Measurements from ENCODE around the gene DBX2.

DBX2 gene

GRCh38 chr12:44972746-44973421, 78.0 kb downstream of the DBX2 start:
- Histone ChIP-seq H3K9ac (ENCODE audit: low read length) (no peak overlapping the region), H3K79me1 (replicated peaks; ENCODE audit: low read length, poor library complexity, severe bottlenecking) (no peaks in the 10 kb centered on the region), H3K4me2 (ENCODE audit: low read length, poor library complexity, severe bottlenecking) (no peak overlapping the region), H2BK5ac (ENCODE audit: low read depth, low read length, poor library complexity, severe bottlenecking) (no peak overlapping the region), H3K18ac (ENCODE audit: low read depth in 1 of 2, low read length in 2 of 2) (no peak overlapping the region), H3K36me3 (ENCODE audit: control insufficient read depth in 1 of 2, insufficient read depth in 2 of 2, low read depth in 1 of 2, low read length in 2 of 2) (no peaks in the 10 kb centered on the region), H2BK12ac (ENCODE audit: low read length in 2 of 2) (no peak overlapping the region), H3K4me3 (ENCODE audit: insufficient read depth in 1 of 2, low read depth in 1 of 2, low read length in 2 of 2) (no peak overlapping the region), H3K23ac (ENCODE audit: low read length in 2 of 2) (no peak overlapping the region), H2BK120ac (ENCODE audit: low read depth, low read length) (no peak overlapping the region), H3K9me3 (ENCODE audit: control insufficient read depth, low read length) (no peaks in the 10 kb centered on the region), H3K4me1 (ENCODE audit: control insufficient read depth, insufficient read depth, low read depth, low read length) (no peaks in the 10 kb centered on the region), H2AFZ (ENCODE audit: low read depth, low read length) (no peak overlapping the region), H2BK15ac (ENCODE audit: low read depth, poor library complexity, severe bottlenecking) (no peak overlapping the region), H3K27me3 (ENCODE audit: control insufficient read depth in 1 of 2, insufficient read depth in 1 of 2, low read length in 2 of 2) (no peaks in the 10 kb centered on the region), H3K27ac (ENCODE audit: low read length, poor library complexity, severe bottlenecking) (no peak overlapping the region), H4K8ac (ENCODE audit: low read length) (no peak overlapping the region), H4K91ac (ENCODE audit: low read length) (no peak overlapping the region), H3K4ac (ENCODE audit: low read depth in 1 of 2, low read length in 2 of 2) (no peak overlapping the region), H3K14ac (ENCODE audit: low read length in 2 of 2) (no peak overlapping the region), H2AK5ac (ENCODE audit: low read length, severe bottlenecking) (no peak overlapping the region)
- DNase-seq = peak; percentile 0
- 19% methylated on average over 2 of the region's 2 CpGs for WGBS

DNA sequence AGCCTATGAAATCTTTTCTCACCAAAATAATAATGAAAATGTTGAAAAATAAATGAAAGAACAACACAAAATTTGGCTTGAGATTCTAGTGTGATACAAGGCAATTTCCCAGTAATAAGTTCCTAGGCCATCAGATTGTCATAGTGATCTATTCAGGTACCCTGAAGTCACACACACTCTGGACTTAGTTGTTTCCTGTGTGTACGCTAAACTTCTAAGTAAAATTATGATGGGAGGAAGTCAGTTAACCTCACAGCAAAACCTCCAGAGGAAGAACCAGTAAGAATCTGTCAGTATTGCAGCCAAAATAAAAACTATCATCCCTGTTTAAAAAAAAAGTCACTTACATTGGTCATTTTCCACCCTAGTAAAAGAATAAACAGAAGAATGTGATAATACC, 81.9 kb downstream of the DBX2 start:
- no peak overlapping the region for H2AFZ ChIP-seq (ENCODE audit: low read depth, low read length)
- no peak overlapping the region for H3K4ac ChIP-seq (ENCODE audit: low read depth in 1 of 2, low read length in 2 of 2)
- H3K79me1 ChIP-seq (replicated peaks; ENCODE audit: low read length, poor library complexity, severe bottlenecking) = no peaks in the 10 kb centered on the region
- peaks cover 3% of the 10 kb centered on the region for H3K9me3 ChIP-seq (ENCODE audit: control insufficient read depth, low read length)
- H2BK120ac ChIP-seq (ENCODE audit: low read depth, low read length) = no peak overlapping the region
- H2BK5ac ChIP-seq (ENCODE audit: low read depth, low read length, poor library complexity, severe bottlenecking) = no peak overlapping the region
- no peak overlapping the region for H3K23ac ChIP-seq (ENCODE audit: low read length in 2 of 2)
- no peak overlapping the region for H2AK5ac ChIP-seq (ENCODE audit: low read length, severe bottlenecking)
- H2BK12ac ChIP-seq (ENCODE audit: low read length in 2 of 2) = no peak overlapping the region
- no peak overlapping the region for H3K14ac ChIP-seq (ENCODE audit: low read length in 2 of 2)
- H3K27ac ChIP-seq (ENCODE audit: low read length, poor library complexity, severe bottlenecking) = no peak overlapping the region
- no peak overlapping the region for H4K8ac ChIP-seq (ENCODE audit: low read length)
- no peak overlapping the region for H2BK15ac ChIP-seq (ENCODE audit: low read depth, poor library complexity, severe bottlenecking)
- H4K91ac ChIP-seq (ENCODE audit: low read length) = no peak overlapping the region
- DNase-seq = no peak
- no peaks in the 10 kb centered on the region for H3K4me1 ChIP-seq (ENCODE audit: control insufficient read depth, insufficient read depth, low read depth, low read length)
- peaks cover 0 to 4% of the 10 kb centered on the region in 2 experiments for H3K27me3 ChIP-seq (ENCODE audit: control insufficient read depth in 1 of 2, insufficient read depth in 1 of 2, low read length in 2 of 2)
- H3K9ac ChIP-seq (ENCODE audit: low read length) = no peak overlapping the region
- no peak overlapping the region for H3K4me2 ChIP-seq (ENCODE audit: low read length, poor library complexity, severe bottlenecking)
- WGBS = 75% methylated on average over 1 of the region's 1 CpG
- H3K18ac ChIP-seq (ENCODE audit: low read depth in 1 of 2, low read length in 2 of 2) = no peak overlapping the region
- no peaks in the 10 kb centered on the region for H3K36me3 ChIP-seq (ENCODE audit: control insufficient read depth in 1 of 2, insufficient read depth in 2 of 2, low read depth in 1 of 2, low read length in 2 of 2)
- H3K4me3 ChIP-seq (ENCODE audit: insufficient read depth in 1 of 2, low read depth in 1 of 2, low read length in 2 of 2) = no peak overlapping the region
